Tibial nerve (tissue), 3 donors: ENCODE measurements around the gene ORMDL2.
"Not testable (repeated sequence)": the region's sequence is repeated elsewhere in the genome, so short reads cannot be mapped to it uniquely, and the experiment has no call there.

Experiments used
- POLR2A ChIP-seq, 2 donors: fragments of 450-650 bp; IDR thresholded peaks; one replicate each; pipeline ENCODE4 v1.6.1; 2017; ENCODE audit warnings: antibody characterized with exemption in 2 of 2, mild to moderate bottlenecking in 2 of 2, moderate library complexity in 2 of 2
- TF ChIP-seq, protein P1 (sequence below), 5 experiments: fragments of 200-600 bp in 3 of 5; fragments of 450-650 bp in 2 of 5; sonication (generic) in 3 of 5; IDR thresholded peaks; one replicate each; pipeline ENCODE4 v1.5.1; 2016 to 2019; ENCODE audit warnings: antibody characterized with exemption in 5 of 5, mild to moderate bottlenecking in 3 of 5, moderate library complexity in 2 of 5

DNA sequence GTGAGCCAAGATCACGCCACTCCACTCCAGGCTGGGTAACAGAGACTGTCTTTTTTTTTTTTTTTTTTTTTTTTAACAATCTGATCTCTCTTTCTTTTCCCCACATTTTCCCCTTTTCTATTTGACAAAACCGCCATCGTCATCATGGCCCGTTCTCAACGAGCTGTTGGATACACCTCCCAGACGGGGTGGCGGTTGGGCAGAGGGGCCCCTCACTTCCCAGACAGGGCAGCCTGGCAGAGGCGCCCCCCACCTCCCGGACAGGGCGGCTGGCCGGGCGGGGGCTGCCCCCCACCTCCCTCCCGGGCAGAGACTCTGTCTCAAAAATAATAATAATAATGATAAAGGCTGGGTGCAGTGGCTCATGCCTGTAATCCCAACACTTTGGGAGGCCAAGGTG is 45.1 kb downstream of the ORMDL2 start:
- TF ChIP-seq, protein P1, sequence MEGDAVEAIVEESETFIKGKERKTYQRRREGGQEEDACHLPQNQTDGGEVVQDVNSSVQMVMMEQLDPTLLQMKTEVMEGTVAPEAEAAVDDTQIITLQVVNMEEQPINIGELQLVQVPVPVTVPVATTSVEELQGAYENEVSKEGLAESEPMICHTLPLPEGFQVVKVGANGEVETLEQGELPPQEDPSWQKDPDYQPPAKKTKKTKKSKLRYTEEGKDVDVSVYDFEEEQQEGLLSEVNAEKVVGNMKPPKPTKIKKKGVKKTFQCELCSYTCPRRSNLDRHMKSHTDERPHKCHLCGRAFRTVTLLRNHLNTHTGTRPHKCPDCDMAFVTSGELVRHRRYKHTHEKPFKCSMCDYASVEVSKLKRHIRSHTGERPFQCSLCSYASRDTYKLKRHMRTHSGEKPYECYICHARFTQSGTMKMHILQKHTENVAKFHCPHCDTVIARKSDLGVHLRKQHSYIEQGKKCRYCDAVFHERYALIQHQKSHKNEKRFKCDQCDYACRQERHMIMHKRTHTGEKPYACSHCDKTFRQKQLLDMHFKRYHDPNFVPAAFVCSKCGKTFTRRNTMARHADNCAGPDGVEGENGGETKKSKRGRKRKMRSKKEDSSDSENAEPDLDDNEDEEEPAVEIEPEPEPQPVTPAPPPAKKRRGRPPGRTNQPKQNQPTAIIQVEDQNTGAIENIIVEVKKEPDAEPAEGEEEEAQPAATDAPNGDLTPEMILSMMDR (IDR thresholded peaks at IDR 0.05), result not testable (repeated sequence)
- TF ChIP-seq POLR2A (IDR thresholded peaks at IDR 0.05), result not testable (repeated sequence)
